ENCODE measurements around the gene ANKRD22.
"Not testable (repeated sequence)": the region's sequence is repeated elsewhere in the genome, so short reads cannot be mapped to it uniquely, and the experiment has no call there.

Gene ANKRD22
- 0.10 to 0.26 reads per million in 2 donors for total RNA-seq

GRCh38 chr10:88851706-88852105 lies at the start of gene ANKRD22:
TSS of gene ANKRD22 (minus strand) at chr10:88851844. CDS start at chr10:88851607, 237 bp downstream.
- DNase-seq, result no peak

GRCh38 chr10:88899886-88900285 lies 48.2 kb upstream of the ANKRD22 start:
- no peak for DNase-seq

- no peak for DNase-seq
These were observed 47.1 kb upstream of the ANKRD22 start for GRCh38 chr10:88898727-88899126.

- no peak for DNase-seq
These were observed 45.6 kb upstream of the ANKRD22 start for GRCh38 chr10:88896994-88897853.

- no peak for DNase-seq
These were observed 44.8 kb upstream of the ANKRD22 start for GRCh38 chr10:88896372-88896993.

GRCh38 chr10:88895250-88895649 lies 43.6 kb upstream of the ANKRD22 start:
- no peak for DNase-seq

GRCh38 chr10:88893611-88894010 lies 42.0 kb upstream of the ANKRD22 start:
- no peak for DNase-seq

- no peak for DNase-seq
These were observed 40.8 kb upstream of the ANKRD22 start for GRCh38 chr10:88892222-88892967.

GRCh38 chr10:88890681-88891381 lies 39.2 kb upstream of the ANKRD22 start:
- no peak for DNase-seq

- no peak for DNase-seq
These were observed 38.1 kb upstream of the ANKRD22 start for GRCh38 chr10:88889559-88890337.

- DNase-seq, result no peak
These were observed 37.3 kb upstream of the ANKRD22 start for GRCh38 chr10:88888810-88889445.

- DNase-seq, result no peak
These were observed 34.9 kb upstream of the ANKRD22 start for GRCh38 chr10:88886557-88886956.

- no peak for DNase-seq
These were observed 31.8 kb upstream of the ANKRD22 start for GRCh38 chr10:88883448-88883809.

- not testable (repeated sequence) for DNase-seq
These were observed 31.2 kb upstream of the ANKRD22 start for GRCh38 chr10:88882646-88883447.

- no peak for DNase-seq
These were observed 30.4 kb upstream of the ANKRD22 start for GRCh38 chr10:88881922-88882645.

GRCh38 chr10:88881320-88881719 lies 29.7 kb upstream of the ANKRD22 start:
- no peak for DNase-seq

- peak; percentile 58 for DNase-seq
These were observed 28.8 kb upstream of the ANKRD22 start for GRCh38 chr10:88880282-88881076.

GRCh38 chr10:88879534-88880281 lies 28.1 kb upstream of the ANKRD22 start, which contains the start of gene STAMBPL1:
TSS of gene STAMBPL1 (plus strand) at chr10:88880245. CDS start at chr10:88901709, 21,464 bp downstream.
- peak; percentile 59 for DNase-seq
